Measurements from ENCODE around the gene AP2B1. TPM values are rescaled to one million over a fixed set of nuclear protein-coding genes. Genes with fewer than 3 reads are reported as not detected.
A peak's percentile ranks its signal among the peaks of the same experiment; 100 is the strongest.

The AP2B1 gene
- total RNA-seq, 1 donor from 2014 or later, result 164 TPM

- Mint-ChIP-seq H3K9me3 (no peaks in the 10 kb centered on the region), H3K27ac (no peak overlapping the region), H3K4me3 (no peak overlapping the region), H3K27me3 (peaks cover 31% of the 10 kb centered on the region), H3K36me3 (ENCODE audit: low read depth) (no peaks in the 10 kb centered on the region), H3K4me1 (peaks cover 4% of the 10 kb centered on the region)
- no peak for DNase-seq
- intact Hi-C loops (cut with micrococcal nuclease), result no loop called here
These were observed 151.5 kb downstream of the AP2B1 start for GRCh38 chr17:35738519-35739133.

GRCh38 chr17:35740216-35740615 lies 153.1 kb downstream of the AP2B1 start:
- Mint-ChIP-seq H3K9me3 (no peaks in the 10 kb centered on the region), H3K36me3 (ENCODE audit: low read depth) (no peaks in the 10 kb centered on the region), H3K27me3 (peaks cover 33% of the 10 kb centered on the region), H3K27ac (no peak overlapping the region), H3K4me3 (no peak overlapping the region), H3K4me1 (peaks cover 4% of the 10 kb centered on the region)
- intact Hi-C loops (cut with micrococcal nuclease), result loop anchor here (10.0 kb wide), 1 partner anchor 595 kb away; the partner anchor contains the start of genes NLE1 and UNC45B
- no peak for DNase-seq

GRCh38 chr17:35740997-35741931 lies 154.1 kb downstream of the AP2B1 start:
- H3K9me3 Mint-ChIP-seq, result no peaks in the 10 kb centered on the region
- intact Hi-C loops (cut with micrococcal nuclease), result loop anchor here (10.0 kb wide), 1 partner anchor 596 kb away; the partner anchor contains the start of genes NLE1 and UNC45B
- peak overlapping the region; percentile 70 for H3K4me3 Mint-ChIP-seq
- H3K36me3 Mint-ChIP-seq (ENCODE audit: low read depth), result no peaks in the 10 kb centered on the region
- H3K4me1 Mint-ChIP-seq, result peaks cover 4% of the 10 kb centered on the region
- H3K27ac Mint-ChIP-seq, result no peak overlapping the region
- H3K27me3 Mint-ChIP-seq, result peaks cover 33% of the 10 kb centered on the region
- DNase-seq, result peak; percentile 73

GRCh38 chr17:35742496-35742895 lies 155.4 kb downstream of the AP2B1 start:
- Mint-ChIP-seq H3K4me3 (no peak overlapping the region), H3K27ac (no peak overlapping the region), H3K36me3 (ENCODE audit: low read depth) (no peaks in the 10 kb centered on the region), H3K9me3 (no peaks in the 10 kb centered on the region), H3K27me3 (peaks cover 33% of the 10 kb centered on the region), H3K4me1 (peaks cover 4% of the 10 kb centered on the region)
- DNase-seq, result no peak
- intact Hi-C loops (cut with micrococcal nuclease), result loop anchor here (10.0 kb wide), 1 partner anchor 598 kb away; the partner anchor contains the start of genes NLE1 and UNC45B

- DNase-seq, result no peak
- H3K4me1 Mint-ChIP-seq, result peaks cover 4% of the 10 kb centered on the region
- peaks cover 33% of the 10 kb centered on the region for H3K27me3 Mint-ChIP-seq
- no peak overlapping the region for H3K27ac Mint-ChIP-seq
- no peak overlapping the region for H3K4me3 Mint-ChIP-seq
- no peaks in the 10 kb centered on the region for H3K9me3 Mint-ChIP-seq
- no peaks in the 10 kb centered on the region for H3K36me3 Mint-ChIP-seq (ENCODE audit: low read depth)
- intact Hi-C loops (cut with micrococcal nuclease), result loop anchor here (10.0 kb wide), 1 partner anchor 598 kb away; the partner anchor contains the start of genes NLE1 and UNC45B
These were observed 155.9 kb downstream of the AP2B1 start for GRCh38 chr17:35742896-35743477.

GRCh38 chr17:35743626-35744328 lies 156.7 kb downstream of the AP2B1 start:
- Mint-ChIP-seq H3K27ac (no peak overlapping the region), H3K4me3 (no peak overlapping the region), H3K9me3 (no peaks in the 10 kb centered on the region), H3K27me3 (peaks cover 36% of the 10 kb centered on the region), H3K36me3 (ENCODE audit: low read depth) (no peaks in the 10 kb centered on the region), H3K4me1 (peaks cover 11% of the 10 kb centered on the region)
- intact Hi-C loops (cut with micrococcal nuclease), result loop anchor here (10.0 kb wide), 1 partner anchor 599 kb away; the partner anchor contains the start of genes NLE1 and UNC45B
- DNase-seq, result peak; percentile 70

- Mint-ChIP-seq H3K4me3 (no peak overlapping the region), H3K36me3 (ENCODE audit: low read depth) (no peaks in the 10 kb centered on the region), H3K27ac (no peak overlapping the region), H3K27me3 (peaks cover 37% of the 10 kb centered on the region), H3K9me3 (no peaks in the 10 kb centered on the region), H3K4me1 (peaks cover 18% of the 10 kb centered on the region)
- intact Hi-C loops (cut with micrococcal nuclease), result loop anchor here (10.0 kb wide), 1 partner anchor 600 kb away; the partner anchor contains the start of genes NLE1 and UNC45B
- no peak for DNase-seq
These were observed 157.7 kb downstream of the AP2B1 start for GRCh38 chr17:35744830-35745229.

- H3K4me3 Mint-ChIP-seq, result no peak overlapping the region
- H3K36me3 Mint-ChIP-seq (ENCODE audit: low read depth), result no peaks in the 10 kb centered on the region
- no peak for DNase-seq
- peaks cover 35% of the 10 kb centered on the region for H3K27me3 Mint-ChIP-seq
- H3K27ac Mint-ChIP-seq, result no peak overlapping the region
- intact Hi-C loops (cut with micrococcal nuclease), result loop anchor here (10.0 kb wide), 1 partner anchor 600 kb away; the partner anchor contains the start of genes NLE1 and UNC45B
- peaks cover 20% of the 10 kb centered on the region for H3K4me1 Mint-ChIP-seq
- no peaks in the 10 kb centered on the region for H3K9me3 Mint-ChIP-seq
These were observed 158.1 kb downstream of the AP2B1 start for GRCh38 chr17:35745246-35745645.

GRCh38 chr17:35745749-35746320 lies 158.7 kb downstream of the AP2B1 start:
- Mint-ChIP-seq H3K4me3 (no peak overlapping the region), H3K27ac (no peak overlapping the region), H3K9me3 (no peaks in the 10 kb centered on the region), H3K36me3 (ENCODE audit: low read depth) (no peaks in the 10 kb centered on the region), H3K27me3 (peaks cover 37% of the 10 kb centered on the region), H3K4me1 (peaks cover 20% of the 10 kb centered on the region)
- no peak for DNase-seq
- intact Hi-C loops (cut with micrococcal nuclease), result loop anchor here (2.0 to 10.0 kb wide), 2 partner anchors 433 to 601 kb away; partner anchors contain the start of genes NLE1 and UNC45B

- Mint-ChIP-seq H3K4me3 (no peak overlapping the region), H3K9me3 (no peaks in the 10 kb centered on the region), H3K36me3 (ENCODE audit: low read depth) (no peaks in the 10 kb centered on the region), H3K27me3 (peaks cover 30% of the 10 kb centered on the region), H3K4me1 (peaks cover 18% of the 10 kb centered on the region), H3K27ac (no peak overlapping the region)
- intact Hi-C loops (cut with micrococcal nuclease), result loop anchor here (1.0 to 10.0 kb wide), 3 partner anchors 134 to 603 kb away; partner anchors contain the start of genes NLE1 and UNC45B
- DNase-seq, result peak; percentile 93
These were observed 160.5 kb downstream of the AP2B1 start for GRCh38 chr17:35747540-35748017.

GRCh38 chr17:35748341-35748841 lies 161.3 kb downstream of the AP2B1 start:
- Mint-ChIP-seq H3K4me1 (peaks cover 18% of the 10 kb centered on the region), H3K27me3 (peaks cover 36% of the 10 kb centered on the region), H3K27ac (peak overlapping the region; percentile 56), H3K9me3 (no peaks in the 10 kb centered on the region), H3K4me3 (no peak overlapping the region), H3K36me3 (ENCODE audit: low read depth) (no peaks in the 10 kb centered on the region)
- no peak for DNase-seq
- intact Hi-C loops (cut with micrococcal nuclease), result loop anchor here (10.0 kb wide), 1 partner anchor 604 kb away; the partner anchor contains the start of genes NLE1 and UNC45B

GRCh38 chr17:35748979-35749378 lies 161.9 kb downstream of the AP2B1 start:
- H3K27me3 Mint-ChIP-seq, result peaks cover 34% of the 10 kb centered on the region
- no peak overlapping the region for H3K27ac Mint-ChIP-seq
- no peaks in the 10 kb centered on the region for H3K9me3 Mint-ChIP-seq
- no peak for DNase-seq
- H3K4me3 Mint-ChIP-seq, result no peak overlapping the region
- peaks cover 18% of the 10 kb centered on the region for H3K4me1 Mint-ChIP-seq
- no peaks in the 10 kb centered on the region for H3K36me3 Mint-ChIP-seq (ENCODE audit: low read depth)
- intact Hi-C loops (cut with micrococcal nuclease), result loop anchor here (10.0 kb wide), 1 partner anchor 604 kb away; the partner anchor contains the start of genes NLE1 and UNC45B

Data from activated CD4-positive, alpha-beta T cell treated with anti-CD3 and anti-CD28 coated beads, Interleukin-2, amount 10 ng/mL, durations not matched to agents 24 days and 14 days (primary cell).